Measurements from ENCODE around the gene CDSN. TPM values are rescaled to one million over a fixed set of nuclear protein-coding genes. Genes with fewer than 3 reads are reported as not detected.

The CDSN gene
- total RNA-seq, 4 donors from 2014 or later, result 0.34 TPM; not detected in 3

GRCh38 chr6:31092238-31092637 is 28.0 kb downstream of the CDSN start:
- WGBS, 2 donors, result 91 to 96% methylated on average over 2 of the region's 2 CpGs

GRCh38 chr6:31091680-31092079 is 28.6 kb downstream of the CDSN start:
- WGBS, 2 donors, result 42 to 62% methylated on average over 3 of the region's 3 CpGs
- Histone ChIP-seq H3K4me3 (replicated peaks in 1 of 3) (no peak overlapping the region), H3K27me3 (no peaks in the 10 kb centered on the region), H3K9me3 (no peaks in the 10 kb centered on the region), H3K27ac (no peak overlapping the region), H3K36me3 (no peaks in the 10 kb centered on the region), H3K4me1 (peaks cover 0 to 9% of the 10 kb centered on the region in 2 donors)
- intact Hi-C loops (cut with DNase I), result no loop called here
- no peak for TF ChIP-seq CTCF (IDR thresholded peaks at IDR 0.05)
- TF ChIP-seq POLR2A (IDR thresholded peaks at IDR 0.05), result no peak
- DNase-seq, result no peak

More at GRCh38 chr6:31092238-31092637, 28.0 kb downstream of the CDSN start:
- Histone ChIP-seq H3K27ac (no peak overlapping the region), H3K27me3 (no peaks in the 10 kb centered on the region), H3K9me3 (no peaks in the 10 kb centered on the region), H3K4me1 (peaks cover 0 to 6% of the 10 kb centered on the region in 2 donors), H3K36me3 (no peaks in the 10 kb centered on the region), H3K4me3 (replicated peaks in 1 of 3) (no peak overlapping the region)
- intact Hi-C loops (cut with DNase I), result no loop called here
- DNase-seq, result no peak
- TF ChIP-seq POLR2A (IDR thresholded peaks at IDR 0.05) (no peak), CTCF (IDR thresholded peaks at IDR 0.05) (no peak)

- peaks cover 0 to 9% of the 10 kb centered on the region in 2 donors for H3K4me1 ChIP-seq
- 87 to 93% methylated on average over 6 of the region's 6 CpGs for WGBS, 2 donors
- DNase-seq, result no peak
- no peak overlapping the region for H3K4me3 ChIP-seq (replicated peaks in 1 of 3)
- TF ChIP-seq POLR2A (IDR thresholded peaks at IDR 0.05) (no peak), CTCF (IDR thresholded peaks at IDR 0.05) (no peak)
- H3K27ac ChIP-seq, result no peak overlapping the region
- H3K36me3 ChIP-seq, result no peaks in the 10 kb centered on the region
- intact Hi-C loops (cut with DNase I), result no loop called here
- no peaks in the 10 kb centered on the region for H3K27me3 ChIP-seq
- no peaks in the 10 kb centered on the region for H3K9me3 ChIP-seq
These were observed 29.3 kb downstream of the CDSN start for GRCh38 chr6:31090973-31091364.

GRCh38 chr6:31090275-31090972 is 29.8 kb downstream of the CDSN start:
- Histone ChIP-seq H3K4me1 (peaks cover 0 to 9% of the 10 kb centered on the region in 2 donors), H3K4me3 (replicated peaks in 1 of 3) (no peak overlapping the region), H3K27me3 (no peaks in the 10 kb centered on the region), H3K9me3 (no peaks in the 10 kb centered on the region), H3K27ac (no peak overlapping the region), H3K36me3 (no peaks in the 10 kb centered on the region)
- intact Hi-C loops (cut with DNase I), result no loop called here
- TF ChIP-seq POLR2A (IDR thresholded peaks at IDR 0.05) (no peak), CTCF (IDR thresholded peaks at IDR 0.05) (no peak)
- WGBS, 2 donors, result 94% methylated on average over 3 of the region's 3 CpGs
- DNase-seq, result no peak

GRCh38 chr6:31087494-31088089 is 32.7 kb downstream of the CDSN start:
- H3K27me3 ChIP-seq, result no peaks in the 10 kb centered on the region
- H3K4me3 ChIP-seq (replicated peaks in 1 of 3), result no peak overlapping the region
- H3K36me3 ChIP-seq, result no peaks in the 10 kb centered on the region
- WGBS, 2 donors, result 11 to 13% methylated on average over 14 of the region's 14 CpGs
- TF ChIP-seq POLR2A (IDR thresholded peaks at IDR 0.05) (no peak), CTCF (IDR thresholded peaks at IDR 0.05) (peak in 5 of 6 experiments; percentile 70 to 85 (median 78))
- H3K27ac ChIP-seq, result no peak overlapping the region
- H3K4me1 ChIP-seq, result peaks cover 0 to 4% of the 10 kb centered on the region in 2 donors
- no peaks in the 10 kb centered on the region for H3K9me3 ChIP-seq
- intact Hi-C loops (cut with DNase I), result loop anchor here (10.0 kb wide), 2 partner anchors 253 to 343 kb away; partner anchors contain the start of genes FLOT1 and IER3
- DNase-seq, result peak; percentile 85 to 88

Measured in thyroid gland (tissue), 4 donors.